NB4 (cell line): Measurements from ENCODE around the gene HTR7.

Experiments
- DNase-seq: peaks from one replicate; pipeline ENCODE4 v3.0.0; 2010; ENCODE audit warnings: low read depth
- H3K4me3 ChIP-seq: one replicate; pipeline ENCODE4 v1.5.1; 2011; ENCODE audit warnings: mild to moderate bottlenecking, low read depth, low read length, moderate library complexity
- MYC ChIP-seq: IDR thresholded peaks from 2 replicates; pipeline ENCODE4 v1.6.1; 2011; ENCODE audit warnings: low read depth, low read length
- POLR2A ChIP-seq: IDR thresholded peaks from 2 replicates; pipeline ENCODE4 v1.6.1; 2011; ENCODE audit warnings: mild to moderate bottlenecking; ENCODE audit not compliant: insufficient read length; ENCODE audit errors: extremely low read depth
- TF ChIP-seq, protein P1 (sequence below): IDR thresholded peaks from one replicate; pipeline ENCODE4 v1.5.1; 2012; ENCODE audit warnings: low read depth, low read length
- TF ChIP-seq, protein P2 (sequence below): IDR thresholded peaks from 2 replicates; pipeline ENCODE4 v1.6.1; 2011; ENCODE audit warnings: low read depth, low read length

The HTR7 gene

DNA sequence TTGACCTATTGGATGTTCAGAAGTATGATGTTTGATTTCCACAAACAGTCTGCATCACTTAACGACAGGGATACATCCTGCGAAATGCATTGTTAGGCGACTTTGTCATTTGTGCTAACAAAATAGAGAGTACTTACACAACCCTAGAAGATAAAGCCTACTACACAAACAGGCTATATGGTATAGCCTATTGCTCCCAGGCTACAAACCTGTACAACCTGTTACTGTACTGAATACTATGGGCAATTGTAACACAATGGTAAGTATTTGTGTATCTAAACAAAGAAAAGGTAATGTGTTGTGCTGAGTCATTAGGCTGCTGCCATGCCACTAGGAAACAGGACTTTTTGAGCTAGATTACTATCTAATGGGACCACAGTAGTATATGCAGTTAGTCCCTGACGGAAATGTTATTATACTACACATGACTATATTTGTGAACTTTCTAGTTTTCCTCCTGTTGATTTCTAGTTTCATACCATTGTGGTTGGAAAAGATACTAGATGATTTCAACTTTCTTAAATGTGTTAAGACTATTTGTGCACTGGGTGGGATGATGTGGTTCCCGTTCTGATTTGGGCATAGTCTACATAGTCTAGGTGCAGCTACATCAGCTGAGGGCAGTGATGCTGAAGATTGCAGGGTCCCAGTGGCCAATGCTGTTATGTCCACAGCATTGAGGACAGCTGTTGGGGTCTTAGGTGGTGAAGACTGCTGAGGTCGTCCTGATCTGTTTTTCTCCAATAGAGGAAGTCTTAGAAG lies 161.7 kb downstream of the HTR7 start:
- no peak for DNase-seq
- TF ChIP-seq, protein P1, sequence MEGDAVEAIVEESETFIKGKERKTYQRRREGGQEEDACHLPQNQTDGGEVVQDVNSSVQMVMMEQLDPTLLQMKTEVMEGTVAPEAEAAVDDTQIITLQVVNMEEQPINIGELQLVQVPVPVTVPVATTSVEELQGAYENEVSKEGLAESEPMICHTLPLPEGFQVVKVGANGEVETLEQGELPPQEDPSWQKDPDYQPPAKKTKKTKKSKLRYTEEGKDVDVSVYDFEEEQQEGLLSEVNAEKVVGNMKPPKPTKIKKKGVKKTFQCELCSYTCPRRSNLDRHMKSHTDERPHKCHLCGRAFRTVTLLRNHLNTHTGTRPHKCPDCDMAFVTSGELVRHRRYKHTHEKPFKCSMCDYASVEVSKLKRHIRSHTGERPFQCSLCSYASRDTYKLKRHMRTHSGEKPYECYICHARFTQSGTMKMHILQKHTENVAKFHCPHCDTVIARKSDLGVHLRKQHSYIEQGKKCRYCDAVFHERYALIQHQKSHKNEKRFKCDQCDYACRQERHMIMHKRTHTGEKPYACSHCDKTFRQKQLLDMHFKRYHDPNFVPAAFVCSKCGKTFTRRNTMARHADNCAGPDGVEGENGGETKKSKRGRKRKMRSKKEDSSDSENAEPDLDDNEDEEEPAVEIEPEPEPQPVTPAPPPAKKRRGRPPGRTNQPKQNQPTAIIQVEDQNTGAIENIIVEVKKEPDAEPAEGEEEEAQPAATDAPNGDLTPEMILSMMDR: no peak
- TF ChIP-seq POLR2A (no peak), MYC (no peak)
- TF ChIP-seq, protein P2, sequence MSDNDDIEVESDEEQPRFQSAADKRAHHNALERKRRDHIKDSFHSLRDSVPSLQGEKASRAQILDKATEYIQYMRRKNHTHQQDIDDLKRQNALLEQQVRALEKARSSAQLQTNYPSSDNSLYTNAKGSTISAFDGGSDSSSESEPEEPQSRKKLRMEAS: no peak
- H3K4me3 ChIP-seq: no peak overlapping the region
